ENCODE results near the gene EVA1C. TPM values are rescaled to one million over a fixed set of nuclear protein-coding genes. Genes with fewer than 3 reads are reported as not detected.
A peak's percentile ranks its signal among the peaks of the same experiment; 100 is the strongest.

The EVA1C gene
- polyA plus RNA-seq, 1 of the 3 experiments (the other 2 are of a cell fraction) = 10.1 TPM

- peaks cover 0 to 14% of the 10 kb centered on the region in 2 experiments for H3K36me3 ChIP-seq (replicated peaks in 1 of 2; ENCODE audit: control insufficient read depth in 1 of 2, insufficient read depth in 2 of 2, low read length in 1 of 2)
- H3K9ac ChIP-seq = peak overlapping the region; percentile 51; the same call in 1 of the 2 replicates
- ChIA-PET CTCF (interaction anchor here (1.4 to 1.5 kb wide), 2 partner anchors 12 to 145 kb away, joined by 3 to 4 read pairs; partner anchors contain the start of gene EVA1C), POLR2A (no interaction called here)
- no peak overlapping the region for H2AFZ ChIP-seq (ENCODE audit: low read depth)
- H3K79me2 ChIP-seq (ENCODE audit: insufficient read depth) = peaks cover 74% of the 10 kb centered on the region
- H3K9me3 ChIP-seq = peaks cover 8% of the 10 kb centered on the region; the same call in 1 of the 2 replicates
- DNase-seq = no peak
- no peaks in the 10 kb centered on the region for H3K9me2 ChIP-seq
- H3K4me3 ChIP-seq (ENCODE audit: low read depth in 2 of 2, low read length in 1 of 2) = no peak overlapping the region
- 0 out of 2 replicates have a peak overlapping the region, but pooled peaks have one; percentile 6 for H3K4me2 ChIP-seq
- 69% methylated on average over 2 of the region's 2 CpGs for WGBS (ENCODE audit: low lambda C conversion rate)
- H4K20me1 ChIP-seq (ENCODE audit: insufficient read depth) = no peaks in the 10 kb centered on the region
- peaks cover 0 to 21% of the 10 kb centered on the region in 2 experiments; a peak in 2 of 4 replicates for H3K4me1 ChIP-seq (ENCODE audit: control insufficient read depth in 1 of 2, insufficient read depth in 2 of 2, low read depth in 1 of 2, low read length in 1 of 2)
- H3F3A ChIP-seq (replicated peaks; ENCODE audit: insufficient read depth) = peaks cover 39% of the 10 kb centered on the region
- no peaks in the 10 kb centered on the region for H3K27me3 ChIP-seq (ENCODE audit: insufficient read depth)
- peak overlapping the region in 1 of 2 experiments; percentile 89; a peak in 2 of 4 replicates for H3K27ac ChIP-seq (ENCODE audit: low read depth in 2 of 2, low read length in 1 of 2)
- TF ChIP-seq TEAD4 (IDR thresholded peaks at IDR 0.05; ENCODE audit: borderline replicate concordance, insufficient read depth) (no peak), TCF12 (IDR thresholded peaks at IDR 0.05) (peak; percentile 21; the same call in 1 of the 2 replicates)
Observed at GRCh38 chr21:32424191-32424535, 11.7 kb downstream of the EVA1C start.

- Histone ChIP-seq H3K9ac (peak overlapping the region; percentile 51; the same call in 1 of the 2 replicates), H2AFZ (ENCODE audit: low read depth) (no peak overlapping the region), H3K9me2 (no peaks in the 10 kb centered on the region), H3K4me2 (0 out of 2 replicates have a peak overlapping the region, but pooled peaks have one; percentile 6), H3K4me1 (ENCODE audit: control insufficient read depth in 1 of 2, insufficient read depth in 2 of 2, low read depth in 1 of 2, low read length in 1 of 2) (peaks cover 0 to 21% of the 10 kb centered on the region in 2 experiments; a peak in 2 of 4 replicates), H3K27me3 (ENCODE audit: insufficient read depth) (no peaks in the 10 kb centered on the region), H3K27ac (ENCODE audit: low read depth in 2 of 2, low read length in 1 of 2) (peak overlapping the region in 1 of 2 experiments; percentile 89; a peak in 2 of 4 replicates), H3K9me3 (peaks cover 8% of the 10 kb centered on the region; the same call in 1 of the 2 replicates), H3K79me2 (ENCODE audit: insufficient read depth) (peaks cover 72% of the 10 kb centered on the region), H3K36me3 (replicated peaks in 1 of 2; ENCODE audit: control insufficient read depth in 1 of 2, insufficient read depth in 2 of 2, low read length in 1 of 2) (peaks cover 0 to 14% of the 10 kb centered on the region in 2 experiments), H3K4me3 (ENCODE audit: low read depth in 2 of 2, low read length in 1 of 2) (no peak overlapping the region), H4K20me1 (ENCODE audit: insufficient read depth) (no peaks in the 10 kb centered on the region), H3F3A (replicated peaks; ENCODE audit: insufficient read depth) (peaks cover 39% of the 10 kb centered on the region)
- ChIA-PET POLR2A (no interaction called here), CTCF (interaction anchor here (1.1 to 1.7 kb wide), 4 partner anchors 11 to 176 kb away, joined by 3 to 4 read pairs (median 4); partner anchors contain the start of gene EVA1C)
- DNase-seq = no peak
- WGBS (ENCODE audit: low lambda C conversion rate) = 63% methylated on average over 5 of the region's 5 CpGs
- peak; percentile 60 for TF ChIP-seq PBX3 (IDR thresholded peaks at IDR 0.05)
- TF ChIP-seq IRF3 (IDR thresholded peaks at IDR 0.05; ENCODE audit: low read depth, low read length) = no peak
Observed at GRCh38 chr21:32424674-32425073, 12.2 kb downstream of the EVA1C start.

GRCh38 chr21:32425628-32426027, 13.1 kb downstream of the EVA1C start:
- peaks cover 39% of the 10 kb centered on the region for H3F3A ChIP-seq (replicated peaks; ENCODE audit: insufficient read depth)
- TF ChIP-seq PBX3 (IDR thresholded peaks at IDR 0.05) (no peak), RFX5 (IDR thresholded peaks at IDR 0.05; ENCODE audit: low read length) (no peak), CTCF (IDR thresholded peaks at IDR 0.05) (peak; percentile 23; the same call in 1 of the 2 replicates)
- no peak overlapping the region for H2AFZ ChIP-seq (ENCODE audit: low read depth)
- H3K9me2 ChIP-seq = no peaks in the 10 kb centered on the region
- ChIA-PET CTCF (interaction anchor here (1.1 to 1.7 kb wide), 3 partner anchors 12 to 175 kb away, joined by 3 to 4 read pairs (median 3); partner anchors contain the start of gene EVA1C), POLR2A (no interaction called here)
- H3K4me2 ChIP-seq = no peak overlapping the region
- H3K36me3 ChIP-seq (replicated peaks in 1 of 2; ENCODE audit: control insufficient read depth in 1 of 2, insufficient read depth in 2 of 2, low read length in 1 of 2) = peaks cover 0 to 17% of the 10 kb centered on the region in 2 experiments
- WGBS (ENCODE audit: low lambda C conversion rate) = 87% methylated on average over 4 of the region's 4 CpGs
- no peaks in the 10 kb centered on the region for H4K20me1 ChIP-seq (ENCODE audit: insufficient read depth)
- no peak overlapping the region for H3K4me3 ChIP-seq (ENCODE audit: low read depth in 2 of 2, low read length in 1 of 2)
- H3K79me2 ChIP-seq (ENCODE audit: insufficient read depth) = peaks cover 63% of the 10 kb centered on the region
- H3K9ac ChIP-seq = no peak overlapping the region
- peak overlapping the region in 1 of 2 experiments; percentile 81; a peak in 2 of 4 replicates for H3K27ac ChIP-seq (ENCODE audit: low read depth in 2 of 2, low read length in 1 of 2)
- H3K9me3 ChIP-seq = peaks cover 8% of the 10 kb centered on the region; the same call in 1 of the 2 replicates
- no peaks in the 10 kb centered on the region for H3K27me3 ChIP-seq (ENCODE audit: insufficient read depth)
- peaks cover 0 to 21% of the 10 kb centered on the region in 2 experiments; a peak in 3 of 4 replicates for H3K4me1 ChIP-seq (ENCODE audit: control insufficient read depth in 1 of 2, insufficient read depth in 2 of 2, low read depth in 1 of 2, low read length in 1 of 2)
- DNase-seq = no peak
